C4-2B (cell line): ENCODE data around the gene DMTF1.

Source experiments
- ZFX ChIP-seq: fragments of 450-650 bp; IDR thresholded peaks from 2 replicates; pipeline ENCODE4 v1.6.1; 2017
- TF ChIP-seq, protein P1 (sequence below): fragments of 450-650 bp; conservative IDR thresholded peaks from 2 replicates; pipeline ENCODE4 v1.5.1; 2017; ENCODE audit warnings: mild to moderate bottlenecking

DNA sequence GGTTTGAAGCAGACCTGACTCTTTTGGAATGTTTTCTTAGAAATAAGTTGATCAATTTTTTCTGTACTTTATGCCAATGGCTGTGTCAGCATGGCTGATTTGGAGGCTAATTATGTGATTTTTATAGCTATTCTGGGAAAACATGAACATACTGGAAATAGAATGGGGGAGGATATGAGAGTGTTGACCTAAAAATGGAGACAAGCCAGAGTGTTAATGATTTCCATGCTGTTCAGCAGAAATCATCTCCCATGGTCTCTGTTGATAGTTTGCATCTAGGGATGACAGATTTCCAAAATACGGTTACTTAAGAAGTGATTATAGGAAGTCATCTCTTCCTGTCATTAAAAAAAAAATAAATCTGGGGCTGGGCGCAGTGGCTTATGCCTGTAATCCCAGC, 32.7 kb upstream of the DMTF1 start:
- TF ChIP-seq, protein P1, sequence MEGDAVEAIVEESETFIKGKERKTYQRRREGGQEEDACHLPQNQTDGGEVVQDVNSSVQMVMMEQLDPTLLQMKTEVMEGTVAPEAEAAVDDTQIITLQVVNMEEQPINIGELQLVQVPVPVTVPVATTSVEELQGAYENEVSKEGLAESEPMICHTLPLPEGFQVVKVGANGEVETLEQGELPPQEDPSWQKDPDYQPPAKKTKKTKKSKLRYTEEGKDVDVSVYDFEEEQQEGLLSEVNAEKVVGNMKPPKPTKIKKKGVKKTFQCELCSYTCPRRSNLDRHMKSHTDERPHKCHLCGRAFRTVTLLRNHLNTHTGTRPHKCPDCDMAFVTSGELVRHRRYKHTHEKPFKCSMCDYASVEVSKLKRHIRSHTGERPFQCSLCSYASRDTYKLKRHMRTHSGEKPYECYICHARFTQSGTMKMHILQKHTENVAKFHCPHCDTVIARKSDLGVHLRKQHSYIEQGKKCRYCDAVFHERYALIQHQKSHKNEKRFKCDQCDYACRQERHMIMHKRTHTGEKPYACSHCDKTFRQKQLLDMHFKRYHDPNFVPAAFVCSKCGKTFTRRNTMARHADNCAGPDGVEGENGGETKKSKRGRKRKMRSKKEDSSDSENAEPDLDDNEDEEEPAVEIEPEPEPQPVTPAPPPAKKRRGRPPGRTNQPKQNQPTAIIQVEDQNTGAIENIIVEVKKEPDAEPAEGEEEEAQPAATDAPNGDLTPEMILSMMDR: no peak
- TF ChIP-seq ZFX: no peak
